Stomach (tissue), 9 donors: ENCODE measurements around the gene SUPT3H. TPM values are rescaled to one million over a fixed set of nuclear protein-coding genes. Genes with fewer than 3 reads are reported as not detected.
"Not testable (repeated sequence)": the region's sequence is repeated elsewhere in the genome, so short reads cannot be mapped to it uniquely, and the experiment has no call there.

Experiments
- DNase-seq, 2 donors: peaks; one replicate each; pipeline versions ENCODE4 v3.0.0 to v3.0.0-alpha.2; 2013 to 2019
- H3K27ac ChIP-seq, 5 donors: fragments of 200-600 bp in 4 of 5; sonication (generic) in 4 of 5; one replicate each; pipeline ENCODE4 v1.5.1; 2013 to 2019; ENCODE audit warnings: mild to moderate bottlenecking in 1 of 5, moderate library complexity in 1 of 5
- H3K27me3 ChIP-seq, 3 donors: fragments of 200-600 bp; sonication (generic); one replicate each; pipeline ENCODE4 v1.5.1; 2017 to 2019; ENCODE audit warnings: mixed run types in 1 of 3
- H3K36me3 ChIP-seq, 4 donors: fragments of 200-600 bp; sonication (generic); 1 replicate in 3 of 4; 2 replicates in 1 of 4; pipeline ENCODE4 v1.5.1; 2016 to 2019
- H3K4me1 ChIP-seq, 4 donors: fragments of 200-600 bp; sonication (generic); one replicate each; pipeline ENCODE4 v1.5.1; 2016 to 2019
- H3K4me3 ChIP-seq, 4 donors: fragments of 200-600 bp; sonication (generic) in 3 of 4; one replicate each; pipeline ENCODE4 v1.5.1; 2016 to 2019; ENCODE audit warnings: mild to moderate bottlenecking in 1 of 4
- H3K9me3 ChIP-seq, 4 donors: fragments of 200-600 bp; sonication (generic); one replicate each; pipeline ENCODE4 v1.5.1; 2016 to 2019
- EP300 ChIP-seq: sonication (generic); formaldehyde crosslinking; IDR thresholded peaks from one replicate; pipeline ENCODE4 v1.6.1; 2017; ENCODE audit warnings: antibody characterized with exemption
- POLR2A ChIP-seq, 4 donors: fragments of 450-650 bp; IDR thresholded peaks; one replicate each; pipeline ENCODE4 v1.6.1; 2016; ENCODE audit warnings: antibody characterized with exemption in 4 of 4, control low read depth in 2 of 4, mild to moderate bottlenecking in 1 of 4, moderate library complexity in 1 of 4
- POLR2AphosphoS5 ChIP-seq, 3 donors: sonication (generic); formaldehyde crosslinking; IDR thresholded peaks; one replicate each; pipeline ENCODE4 v1.6.1; 2016; ENCODE audit warnings: antibody characterized with exemption in 3 of 3
- WGBS, 5 donors: extraction: QIAGEN DNeasy Blood & Tissue Kit in 3 of 5; methylation state at CpG; one replicate each; pipeline versions ENCODE4 v1.1.5 to v1.1.7; 2013 to 2018; 5-methylcytosine and 5-hydroxymethylcytosine counted together
- intact Hi-C: fragments of 100-400 bp; cut with DNase I; formaldehyde crosslinking; loops from one replicate; pipeline ENCODE4 v1.15.1; 2023; ENCODE audit warnings: low total_unique reads
- polyA plus RNA-seq, 3 donors: library from polyadenylated mRNA; stranded (reverse); fragments of 200-250 nt; gene quantifications; one replicate each; pipeline ENCODE4 v1.2.3, GENCODE V29; 2013
- total RNA-seq, 5 donors: library from RNA; depleted of rRNA; stranded (reverse); fragments of >200 nt; gene quantifications; one replicate each; pipeline versions ENCODE4 v1.1.0 to v1.2.3, GENCODE V29; 2014 to 2016
- TF ChIP-seq, protein P1 (sequence below), 7 experiments: fragments of 450-650 bp in 4 of 7; fragments of 200-600 bp in 3 of 7; sonication (generic) in 3 of 7; IDR thresholded peaks; one replicate each; pipeline ENCODE4 v1.5.1; 2016 to 2019; ENCODE audit warnings: antibody characterized with exemption in 7 of 7, control low read depth in 2 of 7, mild to moderate bottlenecking in 1 of 7
- donor health status: healthy with polysubstance abuse.
- donor health status: Bipolar disorder and iron deficiency.
- donor health status: healthy.

The SUPT3H gene
- total and polyA plus RNA-seq, 8 donors, result 0.29 to 16.2 (median 4.0) TPM; not detected in 1

DNA sequence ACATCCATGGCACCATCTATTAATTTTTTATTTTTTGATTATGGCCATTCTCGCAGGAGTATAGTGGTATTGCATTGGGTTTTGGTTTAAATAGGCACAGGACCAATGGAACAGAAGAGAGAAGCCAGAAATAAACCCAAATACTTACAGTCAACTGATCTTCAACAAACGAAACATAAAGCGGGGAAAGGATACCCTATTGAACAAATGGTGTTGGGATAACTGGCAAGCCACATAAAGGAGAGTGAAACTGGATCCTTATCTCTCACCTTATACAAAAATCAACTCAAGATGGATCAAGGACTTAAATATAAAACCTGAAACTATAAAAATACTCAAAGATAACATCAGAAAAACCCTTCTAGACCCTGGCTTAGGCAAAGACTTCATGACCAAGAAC lies 74.9 kb downstream of the SUPT3H start:
- H3K4me1 ChIP-seq, result no peaks in the 10 kb centered on the region
- peaks cover 0 to 11% (median 5%) of the 10 kb centered on the region in 4 donors for H3K9me3 ChIP-seq
- H3K27ac ChIP-seq, result no peak overlapping the region
- no peaks in the 10 kb centered on the region for H3K36me3 ChIP-seq
- no peak overlapping the region for H3K4me3 ChIP-seq
- TF ChIP-seq POLR2A (IDR thresholded peaks at IDR 0.05), result no peak
- no peak for TF ChIP-seq EP300
- 98 to 100% (median 98%) methylated on average over 3 of the region's 3 CpGs for WGBS, 5 donors
- no peaks in the 10 kb centered on the region for H3K27me3 ChIP-seq
- intact Hi-C loops, result no loop called here
- no peak for DNase-seq

DNA sequence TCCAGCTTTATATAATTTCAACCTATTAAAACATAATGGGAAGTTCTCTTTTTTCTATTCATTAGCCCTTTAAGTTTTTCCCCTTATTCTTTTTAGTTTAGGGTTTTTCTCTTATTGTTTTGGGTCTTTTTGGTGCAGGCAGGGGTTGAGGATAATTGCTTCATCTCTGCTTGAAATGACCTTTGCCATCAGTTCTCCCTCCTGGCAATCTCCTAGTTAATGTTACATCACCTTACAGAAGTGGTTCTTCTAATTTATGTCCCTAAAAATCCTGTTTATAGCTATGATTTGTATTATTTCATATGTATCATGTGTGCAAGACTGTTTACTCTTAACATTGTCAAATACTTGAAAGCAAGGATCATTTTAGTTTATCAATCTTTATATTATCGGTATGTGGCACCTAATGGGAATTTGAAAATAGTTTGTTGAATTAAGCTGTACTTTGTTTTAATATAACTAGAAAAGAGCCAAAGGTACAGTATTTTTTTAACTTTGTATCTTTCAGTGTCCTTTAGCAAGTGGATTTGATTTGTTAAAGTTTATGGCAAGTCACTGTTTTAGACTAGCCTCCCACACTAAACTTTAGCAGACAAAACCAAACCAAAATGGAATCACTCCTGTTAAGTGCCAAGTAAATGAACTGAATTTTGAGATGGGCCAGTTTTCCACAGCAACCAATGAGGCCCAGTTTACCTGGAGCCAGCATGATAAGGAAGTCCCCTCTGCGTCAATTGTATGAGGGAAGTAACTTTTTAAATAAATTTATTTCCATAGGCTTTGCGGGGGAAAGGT lies 76.2 kb downstream of the SUPT3H start:
- 60 to 65% (median 63%) methylated on average over 3 of the region's 3 CpGs for WGBS, 5 donors
- H3K27ac ChIP-seq, result no peak overlapping the region
- intact Hi-C loops, result no loop called here
- peaks cover 0 to 3% (median under 1%) of the 10 kb centered on the region in 4 donors for H3K9me3 ChIP-seq
- DNase-seq, result no peak
- no peaks in the 10 kb centered on the region for H3K36me3 ChIP-seq
- H3K4me3 ChIP-seq, result no peak overlapping the region
- no peaks in the 10 kb centered on the region for H3K4me1 ChIP-seq
- TF ChIP-seq EP300 (no peak), POLR2AphosphoS5 (IDR thresholded peaks at IDR 0.05) (no peak), POLR2A (IDR thresholded peaks at IDR 0.05) (no peak)
- TF ChIP-seq, protein P1, sequence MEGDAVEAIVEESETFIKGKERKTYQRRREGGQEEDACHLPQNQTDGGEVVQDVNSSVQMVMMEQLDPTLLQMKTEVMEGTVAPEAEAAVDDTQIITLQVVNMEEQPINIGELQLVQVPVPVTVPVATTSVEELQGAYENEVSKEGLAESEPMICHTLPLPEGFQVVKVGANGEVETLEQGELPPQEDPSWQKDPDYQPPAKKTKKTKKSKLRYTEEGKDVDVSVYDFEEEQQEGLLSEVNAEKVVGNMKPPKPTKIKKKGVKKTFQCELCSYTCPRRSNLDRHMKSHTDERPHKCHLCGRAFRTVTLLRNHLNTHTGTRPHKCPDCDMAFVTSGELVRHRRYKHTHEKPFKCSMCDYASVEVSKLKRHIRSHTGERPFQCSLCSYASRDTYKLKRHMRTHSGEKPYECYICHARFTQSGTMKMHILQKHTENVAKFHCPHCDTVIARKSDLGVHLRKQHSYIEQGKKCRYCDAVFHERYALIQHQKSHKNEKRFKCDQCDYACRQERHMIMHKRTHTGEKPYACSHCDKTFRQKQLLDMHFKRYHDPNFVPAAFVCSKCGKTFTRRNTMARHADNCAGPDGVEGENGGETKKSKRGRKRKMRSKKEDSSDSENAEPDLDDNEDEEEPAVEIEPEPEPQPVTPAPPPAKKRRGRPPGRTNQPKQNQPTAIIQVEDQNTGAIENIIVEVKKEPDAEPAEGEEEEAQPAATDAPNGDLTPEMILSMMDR (IDR thresholded peaks at IDR 0.05), result no peak
- H3K27me3 ChIP-seq, result no peaks in the 10 kb centered on the region

DNA sequence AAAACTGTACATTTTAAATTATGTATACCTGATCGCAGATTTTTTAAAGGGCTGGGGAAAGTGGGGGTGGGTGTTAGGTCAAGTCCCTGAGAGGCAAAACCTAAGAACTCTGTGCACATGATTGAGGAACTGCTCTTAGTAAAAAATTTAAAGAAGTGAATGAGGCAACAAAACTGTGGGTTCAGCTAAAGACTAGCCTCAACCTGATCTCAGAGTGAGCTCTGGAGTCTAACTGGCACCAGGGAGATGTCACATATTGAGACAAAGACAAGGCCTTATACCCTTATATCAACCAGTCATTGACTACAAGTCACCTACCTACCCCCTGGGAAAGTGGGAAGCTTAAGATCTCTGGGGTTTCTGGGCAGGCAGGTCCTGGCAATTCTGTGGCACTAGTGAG lies 77.0 kb downstream of the SUPT3H start:
- no peak for DNase-seq
- intact Hi-C loops, result no loop called here
- no peaks in the 10 kb centered on the region for H3K36me3 ChIP-seq
- H3K9me3 ChIP-seq, result no peaks in the 10 kb centered on the region
- no peaks in the 10 kb centered on the region for H3K4me1 ChIP-seq
- TF ChIP-seq EP300 (no peak), POLR2A (IDR thresholded peaks at IDR 0.05) (no peak), POLR2AphosphoS5 (IDR thresholded peaks at IDR 0.05) (no peak)
- TF ChIP-seq, protein P1 (IDR thresholded peaks at IDR 0.05), result no peak
- no peak overlapping the region for H3K27ac ChIP-seq
- H3K4me3 ChIP-seq, result no peak overlapping the region
- H3K27me3 ChIP-seq, result no peaks in the 10 kb centered on the region
- 89 to 100% (median 96%) methylated on average over 1 of the region's 1 CpG for WGBS, 5 donors

DNA sequence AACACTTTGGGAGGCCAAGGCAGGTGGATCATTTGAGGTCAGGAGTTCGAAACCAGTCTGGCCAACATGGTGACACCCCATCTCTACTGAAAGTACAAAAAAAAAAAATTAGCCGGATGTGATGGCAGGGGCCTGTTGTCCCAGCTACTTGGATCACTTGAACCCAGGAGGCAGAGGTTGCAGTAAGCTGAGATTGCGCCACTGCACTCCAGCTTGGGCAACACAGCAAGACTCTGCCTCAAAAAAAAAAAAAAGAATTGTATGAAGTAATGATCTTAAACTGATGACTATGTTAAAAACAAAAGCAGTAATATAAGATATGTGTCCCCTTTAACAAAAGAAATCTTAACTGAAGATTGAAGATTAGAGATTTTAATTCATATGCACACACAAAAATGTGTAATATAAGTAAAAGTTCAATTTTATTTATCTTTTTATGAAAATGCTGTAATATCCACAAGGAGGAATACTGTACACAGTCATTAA lies 78.6 kb downstream of the SUPT3H start:
- TF ChIP-seq EP300, result no peak
- TF ChIP-seq POLR2A (IDR thresholded peaks at IDR 0.05), result no peak
- TF ChIP-seq POLR2AphosphoS5 (IDR thresholded peaks at IDR 0.05), result no peak
- TF ChIP-seq, protein P1 (IDR thresholded peaks at IDR 0.05), result no peak
- Histone ChIP-seq H3K9me3 (no peaks in the 10 kb centered on the region), H3K27me3 (no peaks in the 10 kb centered on the region), H3K36me3 (no peaks in the 10 kb centered on the region), H3K27ac (no peak overlapping the region), H3K4me1 (no peaks in the 10 kb centered on the region), H3K4me3 (no peak overlapping the region)
- WGBS, 5 donors, result 97 to 99% (median 97%) methylated on average over 3 of the region's 3 CpGs
- no peak for DNase-seq
- intact Hi-C loops, result no loop called here

DNA sequence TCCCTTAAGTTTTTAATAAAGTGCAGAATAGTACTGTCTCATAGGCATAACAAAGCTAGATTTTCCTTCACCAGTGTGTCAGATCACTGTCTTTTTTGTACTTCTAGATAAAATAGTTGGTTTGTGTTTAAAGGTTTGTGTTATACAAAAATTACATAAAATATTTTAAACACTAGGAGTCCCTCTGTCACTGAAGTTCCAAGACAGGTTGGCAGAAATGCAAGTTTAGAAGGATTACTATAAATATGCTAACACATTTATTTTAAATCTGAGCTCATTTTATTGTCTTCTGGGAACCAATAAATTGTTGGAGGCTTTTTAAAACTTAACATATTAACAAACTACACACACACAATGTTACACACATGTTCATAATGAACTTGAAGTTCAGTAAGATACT lies 80.4 kb downstream of the SUPT3H start:
- intact Hi-C loops, result no loop called here

DNA sequence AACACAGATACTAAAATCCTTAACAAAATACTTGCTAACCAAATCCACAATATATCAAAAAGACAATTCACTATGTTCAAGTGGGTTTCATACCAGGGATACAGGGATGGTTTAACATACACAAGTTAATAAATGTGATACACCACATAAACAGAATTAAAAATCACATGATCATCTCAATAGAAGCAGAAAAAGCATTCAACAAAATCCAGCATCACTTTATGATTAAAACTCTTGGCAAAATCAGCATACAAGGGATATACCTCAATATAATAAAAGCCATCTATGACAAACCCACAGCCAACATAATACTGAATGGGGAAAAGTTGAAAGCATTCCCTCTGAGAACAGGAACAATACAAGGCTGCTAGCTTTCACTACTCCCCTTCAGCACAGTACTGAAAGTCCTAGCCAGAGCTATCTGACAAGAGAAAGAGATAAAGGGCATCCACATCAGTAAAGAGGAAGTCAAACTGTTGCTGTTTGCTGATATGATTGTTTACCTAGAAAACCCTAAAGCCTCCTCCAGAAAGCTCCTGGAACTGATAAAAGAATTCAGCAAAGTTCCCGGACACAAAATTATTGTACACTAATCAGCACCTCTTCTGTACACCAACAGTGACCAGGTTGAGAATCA lies 83.6 kb downstream of the SUPT3H start:
- H3K27ac ChIP-seq, H3K4me3 ChIP-seq, H3K9me3 ChIP-seq, H3K27me3 ChIP-seq, H3K4me1 ChIP-seq, DNase-seq, intact Hi-C loops, H3K36me3 ChIP-seq: not testable (repeated sequence)
- 43 to 74% (median 53%) methylated on average over 1 of the region's 1 CpG for WGBS, 5 donors

More for the DNA sequence above, 80.4 kb downstream of the SUPT3H start:
- DNase-seq, result no peak
- TF ChIP-seq EP300 (no peak), POLR2A (IDR thresholded peaks at IDR 0.05) (no peak), POLR2AphosphoS5 (IDR thresholded peaks at IDR 0.05) (no peak)
- TF ChIP-seq, protein P1 (IDR thresholded peaks at IDR 0.05), result no peak
- H3K4me1 ChIP-seq, result no peaks in the 10 kb centered on the region
- no peaks in the 10 kb centered on the region for H3K36me3 ChIP-seq
- H3K27ac ChIP-seq, result no peak overlapping the region
- H3K27me3 ChIP-seq, result no peaks in the 10 kb centered on the region
- no peaks in the 10 kb centered on the region for H3K9me3 ChIP-seq
- H3K4me3 ChIP-seq, result no peak overlapping the region
